Skin epidermis (tissue), 12 donors: ENCODE measurements around the gene SHROOM4.

ENCODE experiments used
- H3K27ac ChIP-seq, 21 experiments: fragments of 200-600 bp; sonication (generic) in 11 of 21; one replicate each; pipeline ENCODE4 v1.5.0; 2020; ENCODE audit warnings: mild to moderate bottlenecking in 3 of 21, inconsistent platforms in 2 of 21, moderate library complexity in 2 of 21
- H3K4me3 ChIP-seq, 7 experiments: fragments of 200-600 bp; sonication (generic) in 2 of 7; one replicate each; pipeline ENCODE4 v1.5.0; 2020; ENCODE audit warnings: inconsistent platforms in 2 of 7, mild to moderate bottlenecking in 2 of 7, moderate library complexity in 1 of 7

Gene SHROOM4

DNA sequence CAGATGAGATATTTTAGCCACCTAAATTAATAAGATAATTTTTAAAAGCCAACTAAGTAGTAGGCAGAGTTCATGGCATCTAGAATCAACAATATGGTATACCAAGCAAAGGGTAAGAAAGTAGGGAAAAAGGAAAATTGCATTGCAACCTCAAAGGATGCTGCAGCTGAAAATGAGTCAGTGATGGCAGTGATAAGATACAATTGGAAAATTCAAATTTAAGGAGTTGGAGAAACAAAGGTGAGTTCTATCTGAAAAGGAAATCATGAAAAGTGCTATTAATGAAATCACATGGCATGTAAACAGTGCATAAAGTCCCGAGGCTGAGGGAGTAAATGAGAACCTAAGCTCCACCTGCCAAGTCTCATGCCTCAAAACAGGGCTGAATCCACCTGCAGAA lies 33.9 kb downstream of the SHROOM4 start:
- Histone ChIP-seq H3K27ac (no peak overlapping the region), H3K4me3 (no peak overlapping the region)

DNA sequence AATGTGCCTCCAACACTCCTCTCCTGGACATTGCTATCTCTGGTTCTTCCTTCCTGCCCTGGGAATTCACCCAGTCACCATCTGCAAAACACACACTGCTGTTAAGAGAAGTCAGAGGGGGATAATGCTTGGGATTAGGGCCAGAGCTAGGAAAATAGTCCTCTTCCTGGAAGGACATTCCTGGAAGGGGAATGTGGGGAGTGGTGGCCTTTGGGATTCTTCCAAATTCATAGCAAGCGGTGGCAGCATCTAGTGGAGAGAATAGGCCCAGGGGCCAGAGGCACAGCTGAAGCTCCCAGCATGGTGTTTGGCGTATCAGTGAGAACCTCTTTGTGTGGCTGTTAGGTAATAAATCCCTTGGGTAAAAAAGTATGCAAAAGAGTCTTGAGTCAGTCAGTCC lies 34.3 kb downstream of the SHROOM4 start:
- H3K27ac ChIP-seq: no peak overlapping the region
- no peak overlapping the region for H3K4me3 ChIP-seq

DNA sequence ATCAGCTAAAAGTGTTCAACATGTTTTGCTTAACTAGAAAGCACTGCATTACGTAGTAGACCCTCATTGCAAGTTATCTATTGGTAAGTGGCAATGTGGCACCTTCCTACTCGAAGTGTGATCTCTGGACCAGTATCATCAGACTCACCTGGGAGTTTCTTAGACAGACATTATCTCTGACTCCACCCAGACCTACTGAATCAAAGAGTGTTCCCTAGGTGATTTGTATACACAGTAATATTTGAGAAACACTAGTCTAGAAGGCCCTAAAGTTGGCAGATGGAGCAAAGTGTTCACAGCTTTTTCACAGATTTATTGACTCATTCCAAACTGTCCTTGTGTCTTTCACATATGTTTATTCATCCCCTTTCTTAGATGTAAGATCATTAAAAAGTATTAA lies 35.7 kb downstream of the SHROOM4 start:
- Histone ChIP-seq H3K27ac (no peak overlapping the region), H3K4me3 (no peak overlapping the region)

DNA sequence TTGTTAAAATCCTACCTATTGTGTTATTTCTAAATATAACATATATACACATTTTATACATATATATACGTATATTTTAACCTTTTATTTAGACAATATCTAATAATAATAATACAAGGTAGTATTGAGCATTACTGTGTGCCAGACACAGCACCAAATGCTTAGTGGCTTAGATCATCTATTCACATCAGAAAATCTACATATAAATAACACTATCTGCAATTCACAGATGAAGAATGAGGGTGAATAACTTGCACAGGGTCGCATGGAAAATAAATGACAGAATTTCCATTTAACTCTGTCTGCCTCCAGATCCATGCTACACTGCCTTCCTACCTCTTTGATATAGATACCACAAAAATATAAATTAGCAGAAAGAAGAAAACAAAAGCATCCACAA lies 37.7 kb downstream of the SHROOM4 start:
- H3K4me3 ChIP-seq: no peak overlapping the region
- H3K27ac ChIP-seq: no peak overlapping the region

DNA sequence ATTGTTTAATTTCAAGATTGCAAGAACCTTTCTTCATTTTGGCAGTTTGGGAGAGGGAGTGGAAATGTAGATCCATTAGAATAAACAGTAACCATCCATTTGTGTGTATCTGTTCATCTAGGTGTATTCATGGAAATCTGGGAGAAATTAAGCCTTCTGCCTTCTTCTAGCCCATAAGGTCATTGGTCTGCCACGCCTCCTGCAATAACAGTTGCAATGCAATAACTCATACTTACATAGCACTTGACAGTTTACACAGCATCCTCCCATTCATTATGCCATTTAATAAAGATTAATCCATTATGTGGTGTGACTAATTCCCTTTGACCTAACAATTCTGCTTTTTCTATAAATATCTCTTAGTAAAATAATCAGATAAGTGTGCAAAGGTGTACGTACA lies 42.6 kb downstream of the SHROOM4 start:
- H3K27ac ChIP-seq: no peak overlapping the region
- H3K4me3 ChIP-seq: no peak overlapping the region

DNA sequence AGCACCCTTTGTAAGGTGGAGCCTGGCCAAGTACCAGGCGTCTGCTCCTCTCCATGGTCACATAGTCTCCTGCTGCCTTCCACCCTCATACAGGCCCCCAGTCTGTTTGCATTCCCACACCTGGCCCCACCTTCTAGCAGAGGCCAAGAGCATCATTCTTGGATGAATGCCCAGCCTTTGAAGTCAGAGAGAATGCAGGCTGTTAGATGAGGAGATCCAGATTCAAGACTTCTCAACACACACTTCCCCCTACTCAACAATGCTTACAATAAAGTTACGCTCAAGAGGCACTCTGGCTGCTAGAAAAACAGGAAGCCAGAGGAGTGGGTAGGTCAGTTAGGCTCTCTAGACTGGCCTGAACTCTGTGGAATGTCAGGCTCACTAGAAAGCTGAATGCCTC lies 43.3 kb downstream of the SHROOM4 start:
- no peak overlapping the region for H3K4me3 ChIP-seq
- H3K27ac ChIP-seq: no peak overlapping the region

DNA sequence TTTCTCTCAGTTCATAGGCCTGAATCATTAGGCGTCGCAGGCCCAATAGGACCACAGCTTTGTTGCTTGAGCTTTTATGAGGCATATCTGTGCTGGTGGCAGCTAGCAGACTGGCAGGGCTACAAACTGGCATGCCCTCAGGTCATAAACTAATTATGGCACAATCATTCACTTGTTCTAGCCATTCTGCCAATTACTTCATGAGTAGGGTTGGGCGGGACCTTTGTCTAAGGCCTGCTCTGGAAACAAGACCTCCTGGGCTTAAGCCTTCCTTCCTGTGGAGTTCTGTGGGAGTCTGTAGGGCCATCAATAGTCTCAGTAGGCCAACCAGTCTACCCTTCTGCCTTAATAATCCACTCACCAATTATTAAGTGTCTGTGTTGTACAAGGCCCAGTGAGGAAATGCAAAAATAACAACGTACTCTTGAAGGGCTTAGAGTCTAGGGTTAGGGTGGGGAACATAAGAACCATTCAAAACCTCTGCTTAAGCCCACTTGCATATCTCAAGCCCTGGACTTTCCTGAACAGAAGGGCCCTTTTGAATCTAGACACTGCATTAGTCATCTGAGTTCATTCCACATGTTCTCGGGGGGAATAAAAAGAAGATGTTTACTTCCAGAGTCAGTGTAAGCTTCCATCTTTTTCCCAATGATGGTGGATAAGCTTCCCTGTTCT lies 44.5 kb downstream of the SHROOM4 start:
- H3K27ac ChIP-seq: peak overlapping the region in 1 of 21 experiments; percentile 55
- H3K4me3 ChIP-seq: no peak overlapping the region

DNA sequence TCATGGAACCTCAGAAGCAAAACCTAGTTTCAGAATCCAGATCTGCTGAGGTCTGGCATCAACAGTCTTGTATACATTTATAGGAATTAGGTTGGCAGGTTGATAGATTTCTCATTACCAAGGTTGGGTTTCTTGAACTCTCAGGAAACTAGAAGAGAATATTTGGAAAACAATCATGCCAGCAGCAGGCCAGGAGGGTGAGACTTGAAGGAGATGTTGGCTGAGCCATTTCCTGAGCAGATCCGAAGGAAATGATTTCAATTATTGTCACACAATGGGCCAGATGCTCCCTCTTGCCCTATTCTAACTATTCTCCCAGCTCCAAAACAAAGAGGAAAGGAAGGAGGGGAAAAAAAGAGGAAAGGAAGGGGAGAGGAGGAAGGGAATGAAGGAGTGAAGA lies 45.2 kb downstream of the SHROOM4 start:
- H3K27ac ChIP-seq: peak overlapping the region in 1 of 21 experiments; percentile 21
- no peak overlapping the region for H3K4me3 ChIP-seq

DNA sequence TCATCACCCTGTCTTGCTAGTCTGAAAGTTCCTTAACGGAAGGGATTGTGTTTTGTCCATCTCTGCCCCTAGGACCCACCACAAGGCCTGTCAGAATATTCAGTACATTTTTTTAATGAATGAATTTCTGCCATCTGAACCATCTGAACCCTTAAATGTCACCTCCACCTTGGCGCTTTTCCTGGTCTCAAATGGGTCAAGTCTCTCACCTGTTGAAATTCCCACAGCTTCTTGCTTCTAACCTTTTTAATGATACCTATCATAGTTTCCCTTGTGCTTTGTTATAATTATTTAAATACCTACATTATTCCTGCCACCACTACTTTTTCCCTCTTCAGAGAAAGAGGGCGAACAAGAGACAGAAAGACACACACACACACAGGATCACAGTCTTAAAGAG lies 48.0 kb downstream of the SHROOM4 start:
- Histone ChIP-seq H3K27ac (no peak overlapping the region), H3K4me3 (no peak overlapping the region)

DNA sequence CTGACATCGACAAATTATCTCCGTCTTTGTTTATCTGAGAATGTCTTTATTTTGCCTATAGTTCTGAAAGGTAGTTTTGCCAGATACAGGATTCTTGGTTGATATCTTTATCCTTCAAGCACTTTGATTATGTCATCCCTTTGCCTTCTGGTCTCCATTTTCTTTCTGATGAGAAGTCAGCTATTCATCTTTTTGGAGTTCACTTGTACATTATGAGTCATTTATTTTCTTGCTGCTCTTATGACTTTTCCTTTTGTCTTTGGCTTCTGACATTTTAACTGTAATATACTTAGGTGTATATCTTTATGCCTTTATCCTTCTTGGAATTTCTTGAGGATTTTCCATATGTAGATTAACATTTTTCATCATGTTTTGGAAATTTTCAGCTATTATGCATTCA lies 51.4 kb downstream of the SHROOM4 start:
- no peak overlapping the region for H3K4me3 ChIP-seq
- H3K27ac ChIP-seq: no peak overlapping the region

DNA sequence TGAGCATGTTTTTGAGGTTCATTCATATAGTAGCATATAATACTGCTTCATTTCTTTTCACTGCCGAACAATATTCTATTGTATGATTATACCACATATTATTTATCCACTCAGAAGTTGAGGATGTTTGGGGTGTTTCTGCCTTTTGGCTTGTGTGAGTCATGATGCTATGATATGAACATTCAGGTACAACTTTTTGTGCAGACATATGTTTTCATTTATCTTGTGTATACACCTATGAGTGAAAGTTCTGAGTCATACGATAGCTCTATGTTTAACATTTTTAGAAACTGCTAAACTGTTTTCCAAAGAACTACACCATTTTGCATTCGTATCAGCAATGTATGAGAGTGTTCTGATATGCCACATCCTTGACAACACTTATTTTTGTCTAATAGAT lies 57.7 kb downstream of the SHROOM4 start:
- H3K27ac ChIP-seq: no peak overlapping the region
- H3K4me3 ChIP-seq: no peak overlapping the region

DNA sequence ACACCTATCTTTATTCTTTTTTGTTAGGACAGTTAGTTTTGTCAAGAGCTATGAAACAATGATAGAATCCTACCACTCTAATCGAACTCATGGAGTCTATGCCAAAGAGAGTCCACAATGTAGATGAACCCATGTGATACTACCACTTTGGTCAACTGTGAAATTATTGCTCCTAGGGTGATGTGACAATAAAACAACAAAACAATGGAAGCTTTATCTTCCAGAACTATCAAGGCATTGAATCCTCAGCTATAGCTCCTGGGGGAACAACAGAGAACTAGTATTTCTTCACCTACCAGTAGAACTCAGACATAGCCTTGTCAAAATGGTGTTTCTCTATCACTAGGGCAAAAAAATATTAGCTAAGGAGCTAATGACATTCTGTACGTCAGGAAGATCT lies 62.9 kb downstream of the SHROOM4 start:
- H3K27ac ChIP-seq: no peak overlapping the region
- H3K4me3 ChIP-seq: no peak overlapping the region

DNA sequence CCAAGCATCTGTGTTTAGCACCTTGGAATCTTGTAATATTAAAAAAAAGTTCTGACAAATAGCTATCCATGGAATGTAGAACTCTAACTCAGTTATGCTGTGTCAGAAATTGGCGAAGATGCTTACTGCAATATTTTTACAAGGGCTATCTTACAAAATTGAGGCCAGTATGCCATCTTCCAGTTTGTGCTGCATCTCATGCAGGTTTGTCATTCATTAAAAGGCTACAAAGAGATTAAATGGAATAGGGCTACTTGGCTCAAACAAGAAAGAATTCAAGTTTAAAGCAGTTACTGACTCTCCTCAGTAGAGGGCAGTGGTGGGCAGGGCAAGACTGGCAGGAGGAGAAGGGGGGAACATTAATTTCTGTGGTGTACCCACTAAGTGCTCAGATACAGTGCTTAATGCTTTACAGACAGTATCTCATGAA lies 66.5 kb downstream of the SHROOM4 start:
- Histone ChIP-seq H3K4me3 (no peak overlapping the region), H3K27ac (no peak overlapping the region)

DNA sequence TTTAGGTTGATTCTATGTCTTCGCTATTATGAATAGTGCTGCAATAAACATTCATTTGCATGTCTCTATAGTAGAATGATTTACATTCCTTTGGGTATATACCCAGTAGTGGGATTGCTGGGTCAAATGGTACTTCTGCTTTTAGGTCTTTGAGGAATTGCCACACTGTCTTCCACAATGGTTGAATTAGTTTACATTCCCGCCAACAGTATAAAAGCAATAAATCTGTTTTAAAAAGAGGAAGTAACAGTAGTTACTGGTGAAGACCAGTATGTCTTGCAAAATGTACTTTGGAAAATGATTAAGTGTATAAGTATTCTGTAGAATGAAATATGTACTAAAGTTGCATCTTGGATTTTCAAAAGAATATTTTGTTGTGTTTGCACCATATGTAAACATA lies 77.3 kb downstream of the SHROOM4 start:
- H3K4me3 ChIP-seq: no peak overlapping the region
- H3K27ac ChIP-seq: no peak overlapping the region

DNA sequence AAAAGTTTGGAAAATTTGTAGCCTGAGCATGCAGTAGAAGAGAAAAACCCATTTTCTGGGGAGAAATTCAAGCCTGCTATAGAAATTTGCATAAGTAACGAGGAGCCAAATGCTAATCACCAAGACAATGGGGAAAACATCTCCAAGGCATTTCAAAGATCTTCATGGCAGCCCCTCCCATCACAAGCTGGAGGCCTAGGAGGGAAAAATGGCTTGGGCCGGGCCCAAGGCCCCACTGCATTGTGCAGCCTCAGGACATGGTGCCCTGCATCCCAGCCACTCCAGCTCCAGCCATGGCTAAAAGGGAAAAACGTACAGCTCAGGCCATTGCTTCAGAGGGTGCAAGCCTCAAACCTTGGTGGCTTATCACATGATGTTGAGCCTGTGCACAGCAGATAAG lies 87.7 kb downstream of the SHROOM4 start:
- Histone ChIP-seq H3K4me3 (no peak overlapping the region), H3K27ac (no peak overlapping the region)

DNA sequence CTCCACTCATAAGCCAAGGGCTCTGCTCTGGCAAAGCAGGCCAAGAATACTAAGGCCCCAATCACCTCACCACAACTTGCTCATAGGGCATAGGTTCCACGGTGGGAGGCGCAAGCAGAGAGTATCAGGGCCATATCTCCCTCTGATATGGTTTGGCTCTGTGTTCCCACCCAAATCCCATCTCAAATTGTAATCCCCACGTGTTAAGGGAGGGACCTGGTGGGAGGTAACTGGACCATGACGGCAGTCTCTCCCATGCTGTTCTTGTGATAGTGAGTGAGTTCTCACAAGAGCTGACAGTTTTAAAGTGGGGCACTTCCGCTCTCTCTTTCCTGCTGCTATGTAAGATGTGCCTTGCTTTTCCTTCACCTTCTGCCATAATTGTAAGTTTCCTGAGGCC lies 88.7 kb downstream of the SHROOM4 start:
- Histone ChIP-seq H3K4me3 (no peak overlapping the region), H3K27ac (no peak overlapping the region)

DNA sequence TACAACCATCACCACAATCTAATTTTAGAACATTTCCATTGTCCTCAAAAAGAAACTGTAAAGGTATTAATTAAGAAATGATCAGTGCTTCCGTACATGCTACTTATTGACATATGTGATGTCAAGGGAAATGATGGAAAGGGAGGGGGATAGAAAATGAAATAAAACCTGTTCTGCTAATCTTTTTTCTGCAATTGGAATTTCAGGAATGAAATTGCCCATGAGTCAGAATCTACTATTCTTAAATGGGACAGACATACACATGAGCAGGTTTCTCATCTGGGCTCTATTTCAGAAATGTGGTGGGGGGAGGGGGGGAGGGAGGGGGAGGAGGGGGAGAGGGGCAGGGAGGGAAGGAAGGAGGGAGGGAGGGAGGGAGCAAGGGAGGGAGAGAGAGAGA lies 91.0 kb downstream of the SHROOM4 start:
- Histone ChIP-seq H3K4me3 (no peak overlapping the region), H3K27ac (no peak overlapping the region)

DNA sequence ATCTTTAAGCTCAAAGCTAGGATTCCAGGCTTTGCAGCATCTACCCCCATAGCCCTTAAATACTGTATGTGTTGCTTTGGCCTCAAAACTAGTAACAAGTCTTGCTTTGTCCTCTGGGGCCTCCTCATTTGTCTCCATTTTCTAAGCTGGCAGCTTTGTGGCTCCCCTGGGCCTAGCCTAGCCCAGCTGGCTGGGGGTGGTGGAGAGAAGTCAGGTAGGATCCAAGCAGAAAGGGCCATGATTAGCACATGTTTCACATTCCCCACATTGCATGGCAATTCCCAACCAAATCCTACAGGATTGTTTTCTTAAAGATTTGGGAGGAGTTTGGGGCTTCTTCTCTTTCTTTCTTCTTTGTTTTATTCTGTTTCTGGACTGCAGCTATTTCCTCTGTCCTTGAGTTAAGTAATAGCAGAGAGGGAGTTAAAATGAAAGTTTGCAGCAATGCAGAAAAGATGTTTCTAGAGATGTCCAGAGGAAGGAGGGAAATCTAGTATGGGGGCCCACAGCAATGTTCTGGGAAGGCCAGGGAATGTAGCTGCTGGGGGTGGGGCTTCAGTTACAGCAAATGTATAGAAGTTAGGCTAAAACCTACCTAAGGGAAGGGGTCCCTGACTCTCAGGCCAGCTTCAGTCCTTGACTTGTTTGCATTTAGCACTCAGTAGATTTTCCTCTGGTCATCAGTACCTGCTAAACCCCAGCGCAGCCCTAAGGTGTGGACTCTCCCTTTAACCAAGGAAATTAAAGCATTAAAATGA lies 92.1 kb downstream of the SHROOM4 start:
- Histone ChIP-seq H3K27ac (no peak overlapping the region), H3K4me3 (no peak overlapping the region)

DNA sequence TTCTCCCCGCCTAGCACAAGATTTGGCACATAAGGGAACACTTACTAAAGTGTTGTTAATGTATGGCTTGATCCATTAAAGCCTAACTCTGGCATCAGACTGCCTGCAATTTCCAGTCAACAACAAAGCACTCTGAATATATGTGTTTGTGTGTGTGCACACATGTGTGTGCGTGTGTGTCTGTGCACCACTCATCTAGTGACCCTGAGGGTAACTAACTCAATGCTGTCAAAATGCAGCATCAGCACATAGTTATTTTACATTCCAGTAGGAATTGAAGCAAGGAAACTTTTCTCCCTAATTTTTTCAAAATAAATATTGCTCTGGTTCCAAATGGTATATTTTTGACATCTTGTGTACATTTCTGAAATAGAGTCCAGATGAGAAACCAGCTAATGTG lies 94.4 kb downstream of the SHROOM4 start:
- Histone ChIP-seq H3K27ac (no peak overlapping the region), H3K4me3 (no peak overlapping the region)

DNA sequence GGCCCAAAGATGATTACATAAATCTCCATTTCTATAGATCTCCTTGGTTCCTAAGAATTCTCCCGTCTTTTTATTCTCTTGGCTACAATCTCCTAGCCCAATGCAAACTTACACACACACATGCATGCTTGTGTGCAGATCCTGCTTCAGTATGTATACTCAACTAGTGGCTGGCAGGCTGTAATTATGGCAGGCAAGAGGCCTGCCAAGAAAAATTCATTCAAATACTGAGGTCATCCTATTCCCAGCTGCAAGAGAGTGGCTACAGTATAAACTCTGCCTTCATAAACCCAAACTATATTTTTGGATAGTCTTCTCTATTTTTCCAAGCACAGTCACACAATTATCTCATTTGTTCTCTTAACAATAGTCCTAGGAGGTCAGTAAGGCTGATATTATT lies 95.2 kb downstream of the SHROOM4 start:
- no peak overlapping the region for H3K27ac ChIP-seq
- no peak overlapping the region for H3K4me3 ChIP-seq

DNA sequence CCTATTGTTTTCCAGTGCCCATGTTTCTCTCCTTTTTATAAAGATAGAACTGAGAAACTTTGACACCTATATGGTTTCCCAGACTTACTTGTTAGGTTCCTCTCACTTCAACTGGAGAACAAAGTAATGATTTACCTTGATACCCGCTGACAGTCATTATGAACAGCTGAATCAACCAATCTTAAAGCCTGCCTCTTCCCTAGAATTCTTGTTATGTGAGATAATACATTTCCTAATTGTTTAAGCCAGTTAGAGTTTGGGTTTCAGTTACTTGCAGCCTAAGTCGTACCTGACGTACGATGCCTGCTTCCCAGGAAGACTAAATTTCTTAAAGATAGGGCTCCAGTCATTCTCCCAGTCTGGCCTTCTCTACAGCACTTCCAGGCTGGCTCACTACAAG lies 97.3 kb downstream of the SHROOM4 start:
- Histone ChIP-seq H3K27ac (no peak overlapping the region), H3K4me3 (no peak overlapping the region)

DNA sequence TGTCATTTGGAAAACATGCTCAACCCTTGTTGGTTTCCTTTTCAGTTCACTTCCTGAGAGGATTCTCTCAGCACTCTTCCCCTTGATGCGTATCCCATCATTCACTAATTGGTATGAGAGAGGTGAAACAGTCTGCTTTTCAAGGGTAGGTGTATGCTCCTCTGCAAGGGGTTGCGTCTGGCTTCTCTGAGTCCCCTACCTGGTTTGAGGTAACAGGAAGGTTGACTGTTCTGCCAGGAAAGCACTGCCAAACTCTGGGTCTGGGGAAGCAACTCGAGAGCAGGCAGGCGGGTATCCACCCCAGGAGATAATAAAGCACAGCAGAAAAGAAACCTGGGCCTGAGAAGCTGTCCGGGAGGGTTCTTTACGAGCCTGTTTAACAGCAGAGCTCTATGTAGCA lies 101.2 kb downstream of the SHROOM4 start:
- no peak overlapping the region for H3K27ac ChIP-seq

More for the DNA sequence above, 101.2 kb downstream of the SHROOM4 start:
- H3K4me3 ChIP-seq: no peak overlapping the region
